ENCODE results near the gene SMO.

The SMO gene

GRCh38 chr7:129224251-129225205 is 36.1 kb downstream of the SMO start, which contains the start of gene AHCYL2:
AHCYL2 (plus strand) TSS chr7:129225030.
- no peaks in the 10 kb centered on the region for H3K36me3 ChIP-seq (ENCODE audit: insufficient read depth, low read length)
- H3K27ac ChIP-seq (ENCODE audit: low read depth, low read length) = peak within 1 kb of the TSS; percentile 79
- H3K27me3 ChIP-seq (ENCODE audit: insufficient read depth, low read length) = no peaks in the 10 kb centered on the region
- peak within 1 kb of the TSS; percentile 80 for H3K4me3 ChIP-seq (ENCODE audit: low read depth, low read length)
- peak within 1 kb of the TSS; percentile 78 for H2AFZ ChIP-seq (ENCODE audit: low read length, unreplicated experiment)
- peaks cover 8% of the 10 kb centered on the region for H3K4me1 ChIP-seq (ENCODE audit: control insufficient read depth, insufficient read depth, low read length, unreplicated experiment)
- peaks cover 2% of the 10 kb centered on the region for H3K79me2 ChIP-seq (ENCODE audit: control insufficient read depth, insufficient read depth, low read length, unreplicated experiment)

- H3K27ac ChIP-seq (ENCODE audit: low read depth, low read length) = no peak overlapping the region
- H2AFZ ChIP-seq (ENCODE audit: low read length, unreplicated experiment) = peak overlapping the region; percentile 57
- no peaks in the 10 kb centered on the region for H3K36me3 ChIP-seq (ENCODE audit: insufficient read depth, low read length)
- peaks cover 2% of the 10 kb centered on the region for H3K79me2 ChIP-seq (ENCODE audit: control insufficient read depth, insufficient read depth, low read length, unreplicated experiment)
- H3K4me3 ChIP-seq (ENCODE audit: low read depth, low read length) = peak overlapping the region; percentile 80
- H3K27me3 ChIP-seq (ENCODE audit: insufficient read depth, low read length) = no peaks in the 10 kb centered on the region
- H3K4me1 ChIP-seq (ENCODE audit: control insufficient read depth, insufficient read depth, low read length, unreplicated experiment) = peaks cover 8% of the 10 kb centered on the region
Measured at GRCh38 chr7:129225206-129225930, 36.9 kb downstream of the SMO start.

- H3K79me2 ChIP-seq (ENCODE audit: control insufficient read depth, insufficient read depth, low read length, unreplicated experiment) = peaks cover 2% of the 10 kb centered on the region
- peak overlapping the region; percentile 80 for H3K4me3 ChIP-seq (ENCODE audit: low read depth, low read length)
- no peak overlapping the region for H3K27ac ChIP-seq (ENCODE audit: low read depth, low read length)
- peak overlapping the region; percentile 57 for H2AFZ ChIP-seq (ENCODE audit: low read length, unreplicated experiment)
- H3K27me3 ChIP-seq (ENCODE audit: insufficient read depth, low read length) = no peaks in the 10 kb centered on the region
- no peaks in the 10 kb centered on the region for H3K36me3 ChIP-seq (ENCODE audit: insufficient read depth, low read length)
- H3K4me1 ChIP-seq (ENCODE audit: control insufficient read depth, insufficient read depth, low read length, unreplicated experiment) = peaks cover 8% of the 10 kb centered on the region
Measured at GRCh38 chr7:129225931-129226572, 37.6 kb downstream of the SMO start.

- Histone ChIP-seq H3K27me3 (ENCODE audit: insufficient read depth, low read length) (no peaks in the 10 kb centered on the region), H3K36me3 (ENCODE audit: insufficient read depth, low read length) (no peaks in the 10 kb centered on the region), H3K4me3 (ENCODE audit: low read depth, low read length) (no peak overlapping the region)
Measured at GRCh38 chr7:129227646-129228578, 39.5 kb downstream of the SMO start.

GRCh38 chr7:129228633-129229032 is 40.2 kb downstream of the SMO start:
- Histone ChIP-seq H3K27ac (ENCODE audit: low read depth, low read length) (no peak overlapping the region), H3K36me3 (ENCODE audit: insufficient read depth, low read length) (no peaks in the 10 kb centered on the region), H3K79me2 (ENCODE audit: control insufficient read depth, insufficient read depth, low read length, unreplicated experiment) (peaks cover 2% of the 10 kb centered on the region), H3K4me3 (ENCODE audit: low read depth, low read length) (no peak overlapping the region), H3K4me1 (ENCODE audit: control insufficient read depth, insufficient read depth, low read length, unreplicated experiment) (peaks cover 8% of the 10 kb centered on the region), H3K27me3 (ENCODE audit: insufficient read depth, low read length) (no peaks in the 10 kb centered on the region), H2AFZ (ENCODE audit: low read length, unreplicated experiment) (no peak overlapping the region)

More at GRCh38 chr7:129227646-129228578, 39.5 kb downstream of the SMO start:
- Histone ChIP-seq H3K4me1 (ENCODE audit: control insufficient read depth, insufficient read depth, low read length, unreplicated experiment) (peaks cover 8% of the 10 kb centered on the region), H2AFZ (ENCODE audit: low read length, unreplicated experiment) (no peak overlapping the region), H3K27ac (ENCODE audit: low read depth, low read length) (no peak overlapping the region), H3K79me2 (ENCODE audit: control insufficient read depth, insufficient read depth, low read length, unreplicated experiment) (peaks cover 2% of the 10 kb centered on the region)

GRCh38 chr7:129231666-129232065 is 43.2 kb downstream of the SMO start:
- H3K36me3 ChIP-seq (ENCODE audit: insufficient read depth, low read length) = no peaks in the 10 kb centered on the region
- H3K79me2 ChIP-seq (ENCODE audit: control insufficient read depth, insufficient read depth, low read length, unreplicated experiment) = peaks cover 2% of the 10 kb centered on the region
- H3K4me1 ChIP-seq (ENCODE audit: control insufficient read depth, insufficient read depth, low read length, unreplicated experiment) = peaks cover 3% of the 10 kb centered on the region
- H3K27ac ChIP-seq (ENCODE audit: low read depth, low read length) = no peak overlapping the region
- no peaks in the 10 kb centered on the region for H3K27me3 ChIP-seq (ENCODE audit: insufficient read depth, low read length)
- no peak overlapping the region for H2AFZ ChIP-seq (ENCODE audit: low read length, unreplicated experiment)
- no peak overlapping the region for H3K4me3 ChIP-seq (ENCODE audit: low read depth, low read length)

- H3K27ac ChIP-seq (ENCODE audit: low read depth, low read length) = no peak overlapping the region
- no peaks in the 10 kb centered on the region for H3K36me3 ChIP-seq (ENCODE audit: insufficient read depth, low read length)
- H3K4me3 ChIP-seq (ENCODE audit: low read depth, low read length) = no peak overlapping the region
- no peak overlapping the region for H2AFZ ChIP-seq (ENCODE audit: low read length, unreplicated experiment)
- H3K4me1 ChIP-seq (ENCODE audit: control insufficient read depth, insufficient read depth, low read length, unreplicated experiment) = no peaks in the 10 kb centered on the region
- no peaks in the 10 kb centered on the region for H3K79me2 ChIP-seq (ENCODE audit: control insufficient read depth, insufficient read depth, low read length, unreplicated experiment)
- H3K27me3 ChIP-seq (ENCODE audit: insufficient read depth, low read length) = no peaks in the 10 kb centered on the region
Measured at GRCh38 chr7:129238546-129238945, 50.1 kb downstream of the SMO start.

- Histone ChIP-seq H3K4me3 (ENCODE audit: low read depth, low read length) (no peak overlapping the region), H3K36me3 (ENCODE audit: insufficient read depth, low read length) (no peaks in the 10 kb centered on the region), H3K27me3 (ENCODE audit: insufficient read depth, low read length) (no peaks in the 10 kb centered on the region), H3K4me1 (ENCODE audit: control insufficient read depth, insufficient read depth, low read length, unreplicated experiment) (no peaks in the 10 kb centered on the region), H2AFZ (ENCODE audit: low read length, unreplicated experiment) (no peak overlapping the region), H3K27ac (ENCODE audit: low read depth, low read length) (no peak overlapping the region), H3K79me2 (ENCODE audit: control insufficient read depth, insufficient read depth, low read length, unreplicated experiment) (no peaks in the 10 kb centered on the region)
Measured at GRCh38 chr7:129240119-129240820, 51.8 kb downstream of the SMO start.

- H3K27me3 ChIP-seq (ENCODE audit: insufficient read depth, low read length) = no peaks in the 10 kb centered on the region
- no peaks in the 10 kb centered on the region for H3K79me2 ChIP-seq (ENCODE audit: control insufficient read depth, insufficient read depth, low read length, unreplicated experiment)
- no peak overlapping the region for H2AFZ ChIP-seq (ENCODE audit: low read length, unreplicated experiment)
- H3K27ac ChIP-seq (ENCODE audit: low read depth, low read length) = no peak overlapping the region
- H3K4me1 ChIP-seq (ENCODE audit: control insufficient read depth, insufficient read depth, low read length, unreplicated experiment) = no peaks in the 10 kb centered on the region
- no peaks in the 10 kb centered on the region for H3K36me3 ChIP-seq (ENCODE audit: insufficient read depth, low read length)
- H3K4me3 ChIP-seq (ENCODE audit: low read depth, low read length) = no peak overlapping the region
Measured at GRCh38 chr7:129244220-129244619, 55.8 kb downstream of the SMO start.
